ENCODE data around the gene ANXA5.
"Not testable (repeated sequence)": the region's sequence is repeated elsewhere in the genome, so short reads cannot be mapped to it uniquely, and the experiment has no call there.

ANXA5 gene

GRCh38 chr4:121676345-121677075 is 20.3 kb downstream of the ANXA5 start:
- no peak for DNase-seq

DNA sequence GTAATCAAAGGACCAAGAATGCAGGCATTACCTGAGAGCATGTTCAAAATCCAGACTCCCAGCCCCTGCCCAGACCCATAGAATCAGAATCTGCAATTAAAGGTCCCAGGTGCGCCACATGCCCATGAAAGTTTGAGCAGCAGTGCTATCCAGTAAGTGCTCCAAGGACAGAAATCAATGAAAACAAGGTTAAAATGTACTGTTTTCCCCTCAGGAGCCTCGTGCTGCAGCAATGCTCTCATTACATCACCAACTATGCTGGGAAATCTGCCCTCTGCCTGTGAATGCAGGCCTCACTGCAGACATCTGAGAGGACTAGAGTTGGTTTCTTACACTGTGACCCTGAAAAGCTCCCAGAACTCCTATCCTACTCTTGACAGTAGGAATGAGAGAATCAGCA is 21.1 kb downstream of the ANXA5 start:
- DNase-seq = no peak

DNA sequence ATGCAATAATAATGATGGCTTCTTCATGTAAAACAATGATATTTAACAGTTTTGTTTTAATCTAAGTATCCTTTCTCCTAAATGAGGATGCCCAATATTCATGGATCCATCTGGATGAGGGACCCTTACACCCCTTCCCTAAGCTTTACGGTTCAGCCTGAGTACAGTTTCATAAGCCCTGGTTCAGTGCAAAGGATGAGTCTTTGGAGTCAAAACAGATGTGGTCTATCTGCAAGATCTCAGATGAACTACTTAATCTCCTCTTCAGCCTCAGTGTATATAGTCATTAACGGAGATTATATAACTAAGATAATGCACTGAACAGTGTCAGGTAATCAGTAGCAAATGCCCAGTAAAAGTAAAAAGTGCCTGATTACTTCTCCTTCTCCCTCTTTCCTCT is 22.1 kb downstream of the ANXA5 start:
- no peak for DNase-seq

- DNase-seq = no peak
Measured at GRCh38 chr4:121674191-121674590, 22.6 kb downstream of the ANXA5 start.

GRCh38 chr4:121669163-121669550 is 27.6 kb downstream of the ANXA5 start:
- no peak for DNase-seq

GRCh38 chr4:121668368-121669162 is 28.2 kb downstream of the ANXA5 start:
- no peak for DNase-seq

DNA sequence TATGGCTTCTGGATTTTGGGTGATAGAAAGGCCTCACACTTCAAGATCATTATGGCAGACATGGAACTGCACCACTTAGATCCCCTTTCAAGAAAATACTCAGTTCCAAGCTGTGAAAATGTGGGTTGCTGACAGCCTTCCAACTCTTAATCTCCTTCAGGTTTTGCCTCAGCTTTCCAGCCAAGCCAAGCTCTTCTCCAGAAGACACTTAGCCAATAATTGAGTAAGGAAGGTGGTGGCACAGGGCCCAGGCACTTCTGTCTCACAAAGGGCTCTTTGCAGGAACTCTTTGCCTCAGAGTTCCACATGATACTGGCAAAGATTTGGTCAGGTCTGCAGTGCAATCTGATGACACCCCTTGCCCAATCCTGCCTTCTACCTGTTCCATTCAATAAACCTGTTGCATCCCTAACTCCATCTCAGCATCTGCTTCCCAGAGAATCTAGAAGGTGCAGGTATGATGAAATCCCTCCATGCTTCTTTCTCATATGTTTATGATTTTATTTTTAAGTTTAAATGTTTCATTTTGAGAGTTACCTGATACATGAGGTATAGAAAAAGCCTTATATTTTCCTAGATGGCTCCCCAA is 30.6 kb downstream of the ANXA5 start:
- DNase-seq = no peak

GRCh38 chr4:121665371-121665770 is 31.4 kb downstream of the ANXA5 start:
- no peak for DNase-seq

DNA sequence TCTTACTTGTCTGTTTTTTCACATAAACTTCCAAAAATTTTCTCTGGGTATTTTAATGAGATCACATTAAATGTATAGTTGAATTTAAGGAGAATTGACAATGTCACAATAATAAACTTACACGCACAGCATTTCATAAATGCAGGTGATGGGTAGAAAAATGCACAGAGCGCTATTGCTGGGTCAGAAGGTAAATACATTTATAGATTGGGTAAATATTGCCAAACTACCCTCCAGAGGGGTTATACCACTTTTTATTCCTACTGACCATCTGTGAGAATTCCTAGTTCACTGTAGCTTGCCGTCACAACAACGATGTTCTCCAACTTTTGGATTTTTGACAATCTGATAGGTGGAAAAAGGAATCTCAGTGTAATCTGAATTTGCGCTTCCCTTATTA is 34.6 kb downstream of the ANXA5 start:
- no peak for DNase-seq

- DNase-seq = not testable (repeated sequence)
Measured at GRCh38 chr4:121660175-121660933, 36.4 kb downstream of the ANXA5 start.

DNA sequence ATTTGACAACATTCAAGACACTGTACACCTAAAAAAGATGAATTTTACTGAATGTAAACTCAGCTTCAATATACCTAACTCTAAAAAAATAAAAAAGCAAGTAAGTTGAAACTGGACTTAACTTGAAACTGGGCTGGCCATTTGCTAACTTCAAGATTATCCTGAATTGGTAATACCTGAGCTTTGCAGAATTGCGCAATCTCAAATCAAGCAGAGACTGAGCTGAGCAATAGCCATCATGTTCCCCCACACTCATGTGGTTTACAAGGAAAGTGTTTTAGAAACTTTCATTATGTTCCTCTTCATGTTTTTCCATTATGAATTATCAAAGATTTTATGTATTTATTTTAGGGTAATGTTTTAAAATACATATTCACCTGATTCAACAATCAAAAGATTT is 38.7 kb downstream of the ANXA5 start:
- no peak for DNase-seq

DNA sequence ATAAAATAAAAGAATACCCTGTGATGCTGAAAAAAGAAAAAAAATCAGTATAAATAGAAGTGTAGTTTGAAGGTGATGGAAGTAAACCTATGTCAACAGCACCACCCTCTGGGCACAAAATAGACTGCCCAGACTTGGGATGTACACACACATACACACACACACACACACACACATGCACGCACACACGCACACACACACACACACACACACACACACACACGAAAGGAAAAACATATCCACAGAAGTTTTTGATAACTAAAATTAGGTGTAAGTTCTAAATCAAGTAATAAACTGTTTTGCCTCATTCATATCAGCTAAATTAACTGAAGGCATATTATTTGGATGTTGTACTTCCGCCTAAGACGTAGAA is 40.5 kb downstream of the ANXA5 start:
- no peak for DNase-seq

DNA sequence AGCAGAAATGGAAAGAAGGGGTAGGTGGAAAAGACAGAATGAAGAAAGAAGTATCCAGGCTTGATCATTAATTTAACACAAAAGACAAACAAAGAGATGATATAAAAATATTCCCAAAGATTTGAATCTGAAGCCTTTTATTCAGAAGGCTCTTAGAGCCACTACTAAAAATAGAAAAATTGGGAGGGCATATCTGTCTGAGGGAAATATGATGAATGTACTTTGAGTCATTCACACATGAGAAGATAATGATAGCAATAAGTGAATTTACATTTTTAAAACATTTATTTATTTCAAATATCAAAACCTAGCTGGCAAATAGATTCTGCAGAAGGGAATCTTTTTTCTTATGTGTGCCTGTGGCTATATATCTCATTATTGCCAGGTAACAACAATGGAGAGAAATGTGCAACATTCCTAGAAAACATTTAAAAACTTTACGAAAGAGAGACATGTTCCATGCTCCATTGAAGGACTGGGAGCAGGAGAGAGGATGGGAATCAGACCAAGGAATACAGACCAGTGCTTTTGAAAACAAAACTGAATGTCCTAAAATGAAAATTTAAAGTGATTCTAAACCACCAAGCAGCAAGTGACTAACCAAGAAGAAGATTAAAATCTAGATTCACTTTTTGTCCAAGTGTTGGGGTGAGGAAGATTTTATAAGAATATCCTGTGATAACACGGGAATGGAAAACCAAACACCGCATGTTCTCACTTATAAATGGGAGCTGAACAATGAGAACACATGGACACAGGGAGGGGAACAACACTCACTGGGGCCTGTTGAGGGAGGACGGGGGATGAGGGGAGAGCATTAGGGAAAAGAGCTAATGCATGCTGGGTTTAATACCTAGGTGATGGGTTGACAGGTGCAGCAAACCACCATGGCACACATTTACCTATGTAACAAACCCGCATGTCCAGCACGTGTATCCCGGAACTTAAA is 41.2 kb downstream of the ANXA5 start:
- no peak for DNase-seq

DNA sequence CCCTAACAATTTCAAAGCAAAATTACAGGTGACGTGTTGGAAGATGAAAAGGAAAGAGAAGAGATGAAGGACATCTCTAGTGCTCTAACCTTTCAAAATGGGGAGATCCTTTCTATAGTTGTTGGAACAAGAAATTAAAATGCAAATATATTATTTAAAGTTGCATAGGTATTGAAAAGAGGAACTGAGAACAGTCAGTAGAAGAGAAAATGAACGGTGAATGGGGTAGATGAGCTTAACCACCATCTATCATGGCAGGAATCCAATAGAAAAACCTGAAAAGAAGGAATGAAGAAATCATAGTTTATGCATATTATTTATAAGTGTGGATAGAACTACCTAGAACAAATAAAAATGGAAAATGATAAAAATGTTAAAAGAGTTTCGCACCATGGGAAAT is 42.0 kb downstream of the ANXA5 start:
- no peak for DNase-seq

GRCh38 chr4:121653986-121654385 is 42.8 kb downstream of the ANXA5 start:
- DNase-seq = no peak

DNA sequence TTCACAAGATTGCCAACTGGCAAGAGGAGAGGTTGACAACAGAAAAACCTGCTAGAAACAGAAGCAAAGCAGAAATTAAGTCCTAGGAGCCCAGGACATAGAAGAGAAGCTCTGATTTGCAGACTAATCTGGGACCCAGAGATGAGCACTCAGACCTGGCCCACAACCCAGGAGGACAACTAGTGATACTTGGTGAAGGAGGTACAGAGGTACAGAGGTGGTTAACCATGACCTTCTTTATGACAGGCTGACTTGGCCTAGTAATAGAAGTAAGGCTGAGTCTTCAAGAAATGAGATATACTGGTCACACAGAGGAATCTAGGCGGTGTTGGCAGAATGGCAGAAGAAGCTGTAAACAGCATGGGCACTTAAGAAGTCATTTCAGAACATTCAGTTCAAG is 43.6 kb downstream of the ANXA5 start:
- DNase-seq = no peak

DNA sequence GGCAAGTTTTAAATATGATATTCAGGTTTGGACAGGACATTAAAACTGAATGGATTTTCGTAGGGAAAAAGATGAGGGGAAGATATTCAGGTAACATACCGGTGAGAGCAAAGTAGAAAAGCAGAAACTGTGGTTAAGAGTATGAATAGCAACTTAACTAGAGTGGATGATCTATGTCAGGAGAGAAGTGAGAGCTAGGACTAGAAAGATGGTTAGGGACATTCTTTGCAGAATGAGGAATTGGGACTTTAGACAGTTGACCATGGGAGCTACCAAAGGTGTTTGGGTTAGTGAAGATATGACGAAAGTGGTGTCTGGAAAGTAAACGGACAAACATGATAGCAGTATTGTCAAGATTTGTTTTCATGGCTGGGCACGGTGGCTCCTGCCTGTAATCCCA is 45.2 kb downstream of the ANXA5 start:
- DNase-seq = no peak

GRCh38 chr4:121650741-121651140 is 46.0 kb downstream of the ANXA5 start:
- no peak for DNase-seq

DNA sequence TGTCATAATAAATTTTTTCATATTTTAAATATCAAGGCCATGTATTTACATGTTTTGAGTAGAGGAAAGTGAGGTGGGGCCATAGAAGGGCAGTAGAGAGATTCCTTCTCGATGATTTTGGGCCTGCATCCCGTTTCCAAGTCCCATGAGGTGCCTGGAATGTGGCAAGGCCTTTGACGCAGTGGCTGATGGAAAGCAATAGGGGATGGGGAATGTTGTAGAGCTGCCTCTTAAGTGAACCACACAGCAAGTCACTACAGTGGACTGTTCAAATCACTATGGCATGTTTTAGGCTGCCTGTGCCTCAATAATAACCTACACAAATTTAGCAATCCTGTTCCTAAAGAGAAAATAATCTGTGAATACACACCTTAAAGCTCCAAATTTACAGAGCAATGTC is 48.3 kb downstream of the ANXA5 start:
- DNase-seq = no peak

DNA sequence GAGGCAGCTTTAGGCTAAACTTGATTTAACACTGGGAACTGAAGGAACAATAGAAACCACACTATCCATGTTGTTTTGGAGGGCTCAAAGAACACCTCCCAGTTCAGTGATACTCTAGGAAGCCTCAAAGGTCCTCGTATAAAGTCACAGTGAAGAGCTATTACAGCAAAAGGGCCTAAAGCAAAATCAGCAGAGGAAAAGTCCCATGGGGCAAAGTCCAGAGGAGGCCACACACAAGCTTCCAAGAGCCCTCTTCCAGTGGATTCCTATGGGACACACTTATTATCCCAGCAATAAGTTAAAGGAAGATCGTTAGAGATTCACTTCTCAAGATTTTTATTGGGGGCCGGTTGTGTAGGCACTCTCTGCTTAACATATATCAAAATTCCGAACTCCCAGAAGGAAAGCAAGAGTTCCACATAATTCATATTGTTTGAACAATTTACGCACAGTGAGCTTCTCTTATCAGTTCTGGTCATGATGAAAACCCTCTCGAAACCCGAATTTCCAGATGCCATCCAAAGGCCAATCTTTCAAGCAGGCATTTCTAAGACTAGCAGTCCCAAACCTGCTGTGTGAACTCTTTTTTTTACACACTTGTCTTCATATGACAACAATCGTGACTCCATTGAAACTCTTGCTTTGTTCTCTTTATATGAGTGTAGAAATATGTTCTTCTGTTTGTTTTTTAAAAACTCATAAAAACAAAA is 53.7 kb downstream of the ANXA5 start:
- DNase-seq = no peak

GRCh38 chr4:121642292-121642691 is 54.5 kb downstream of the ANXA5 start:
- no peak for DNase-seq

GRCh38 chr4:121633653-121634052 is 63.1 kb downstream of the ANXA5 start:
- no peak for DNase-seq

All from activated naive CD4-positive, alpha-beta T cell treated with anti-CD3 and anti-CD28 coated beads, Interleukin-2, amount 50 U/mL, for 16 hours (primary cell).